Measurements from ENCODE around the gene PARP6. TPM values are rescaled to one million over a fixed set of nuclear protein-coding genes. Genes with fewer than 3 reads are reported as not detected.

PARP6 gene
- polyA plus RNA-seq, 1 donor (not counting 4 experiments of a cell fraction or from before 2014, with no cell fraction given) = 51.0 TPM

- H3K36me3 ChIP-seq (ENCODE audit: control insufficient read depth in 2 of 2, extremely low read depth in 1 of 2, insufficient read depth in 2 of 2, low read length in 2 of 2) = peaks cover 68 to 88% of the 10 kb centered on the region in 2 experiments
- no peak overlapping the region for H3K4me3 ChIP-seq (ENCODE audit: control insufficient read depth in 2 of 3, extremely low read depth in 1 of 3, insufficient read depth in 2 of 3, low read depth in 1 of 3, low read length in 3 of 3)
- H3K9me3 ChIP-seq (ENCODE audit: control insufficient read depth, low read depth, low read length) = no peaks in the 10 kb centered on the region
- no peaks in the 10 kb centered on the region for H3K27me3 ChIP-seq (ENCODE audit: control insufficient read depth, extremely low read depth, insufficient read depth, low read length)
- peaks cover 32% of the 10 kb centered on the region for H3K79me2 ChIP-seq (ENCODE audit: control insufficient read depth, insufficient read depth, low read length)
- H3K4me1 ChIP-seq (ENCODE audit: control insufficient read depth, extremely low read depth, insufficient read depth, low read length) = peaks cover 52% of the 10 kb centered on the region
- no peak overlapping the region for H3K27ac ChIP-seq (ENCODE audit: control insufficient read depth, insufficient read depth, low read length)
- FAIRE-seq = no peak
- H3K9me1 ChIP-seq (ENCODE audit: control insufficient read depth, extremely low read depth, insufficient read depth, low read length) = peaks cover 2% of the 10 kb centered on the region
- peaks cover 47% of the 10 kb centered on the region for H4K20me1 ChIP-seq (ENCODE audit: control insufficient read depth, extremely low read depth, insufficient read depth, low read length)
- dilution Hi-C loops (cut with MboI; ENCODE audit: extremely low pct_ligation_motif_present, low sequenced_read_pairs) = no loop called here
- no peak overlapping the region for H2AFZ ChIP-seq (ENCODE audit: control insufficient read depth, low read length)
- no peak for TF ChIP-seq CTCF (optimal IDR thresholded peaks at IDR 0.05 in 1 of 3, IDR thresholded peaks at IDR 0.05 in 1 of 3, conservative IDR thresholded peaks at IDR 0.05 in 1 of 3; ENCODE audit: extremely low read depth in 1 of 3, insufficient read depth in 2 of 3, low read length in 3 of 3)
- no peak for TF ChIP-seq EZH2 (IDR thresholded peaks at IDR 0.05; ENCODE audit: low read length)
- no peak overlapping the region for H3K4me2 ChIP-seq (ENCODE audit: control insufficient read depth, extremely low read depth, insufficient read depth, low read depth, low read length)
- no peak for DNase-seq (ENCODE audit: low read depth, low spot score)
- no peak overlapping the region for H3K9ac ChIP-seq (ENCODE audit: control insufficient read depth, extremely low read depth, insufficient read depth, low read length)
These were observed 65.7 kb downstream of the PARP6 start for GRCh38 chr15:72206677-72207000.

- peaks cover 50% of the 10 kb centered on the region for H4K20me1 ChIP-seq (ENCODE audit: control insufficient read depth, extremely low read depth, insufficient read depth, low read length)
- H2AFZ ChIP-seq (ENCODE audit: control insufficient read depth, low read length) = no peak overlapping the region
- H3K9me1 ChIP-seq (ENCODE audit: control insufficient read depth, extremely low read depth, insufficient read depth, low read length) = peaks cover 5% of the 10 kb centered on the region
- TF ChIP-seq EZH2 (IDR thresholded peaks at IDR 0.05; ENCODE audit: low read length) = no peak
- no peak for TF ChIP-seq CTCF (optimal IDR thresholded peaks at IDR 0.05 in 1 of 3, IDR thresholded peaks at IDR 0.05 in 1 of 3, conservative IDR thresholded peaks at IDR 0.05 in 1 of 3; ENCODE audit: extremely low read depth in 1 of 3, insufficient read depth in 2 of 3, low read length in 3 of 3)
- no peaks in the 10 kb centered on the region for H3K27me3 ChIP-seq (ENCODE audit: control insufficient read depth, extremely low read depth, insufficient read depth, low read length)
- peaks cover 28% of the 10 kb centered on the region for H3K79me2 ChIP-seq (ENCODE audit: control insufficient read depth, insufficient read depth, low read length)
- DNase-seq (ENCODE audit: low read depth, low spot score) = no peak
- H3K4me1 ChIP-seq (ENCODE audit: control insufficient read depth, extremely low read depth, insufficient read depth, low read length) = peaks cover 57% of the 10 kb centered on the region
- H3K36me3 ChIP-seq (ENCODE audit: control insufficient read depth in 2 of 2, extremely low read depth in 1 of 2, insufficient read depth in 2 of 2, low read length in 2 of 2) = peaks cover 69 to 88% of the 10 kb centered on the region in 2 experiments
- dilution Hi-C loops (cut with MboI; ENCODE audit: extremely low pct_ligation_motif_present, low sequenced_read_pairs) = no loop called here
- FAIRE-seq = no peak
- no peaks in the 10 kb centered on the region for H3K9me3 ChIP-seq (ENCODE audit: control insufficient read depth, low read depth, low read length)
- H3K27ac ChIP-seq (ENCODE audit: control insufficient read depth, insufficient read depth, low read length) = no peak overlapping the region
- no peak overlapping the region for H3K4me2 ChIP-seq (ENCODE audit: control insufficient read depth, extremely low read depth, insufficient read depth, low read depth, low read length)
- H3K9ac ChIP-seq (ENCODE audit: control insufficient read depth, extremely low read depth, insufficient read depth, low read length) = no peak overlapping the region
- H3K4me3 ChIP-seq (ENCODE audit: control insufficient read depth in 2 of 3, extremely low read depth in 1 of 3, insufficient read depth in 2 of 3, low read depth in 1 of 3, low read length in 3 of 3) = no peak overlapping the region
These were observed 66.3 kb downstream of the PARP6 start for GRCh38 chr15:72205896-72206676.

Data from keratinocyte (primary cell).